ENCODE results near the gene BHLHA9.
A peak's percentile ranks its signal among the peaks of the same experiment; 100 is the strongest.

BHLHA9 gene

DNA sequence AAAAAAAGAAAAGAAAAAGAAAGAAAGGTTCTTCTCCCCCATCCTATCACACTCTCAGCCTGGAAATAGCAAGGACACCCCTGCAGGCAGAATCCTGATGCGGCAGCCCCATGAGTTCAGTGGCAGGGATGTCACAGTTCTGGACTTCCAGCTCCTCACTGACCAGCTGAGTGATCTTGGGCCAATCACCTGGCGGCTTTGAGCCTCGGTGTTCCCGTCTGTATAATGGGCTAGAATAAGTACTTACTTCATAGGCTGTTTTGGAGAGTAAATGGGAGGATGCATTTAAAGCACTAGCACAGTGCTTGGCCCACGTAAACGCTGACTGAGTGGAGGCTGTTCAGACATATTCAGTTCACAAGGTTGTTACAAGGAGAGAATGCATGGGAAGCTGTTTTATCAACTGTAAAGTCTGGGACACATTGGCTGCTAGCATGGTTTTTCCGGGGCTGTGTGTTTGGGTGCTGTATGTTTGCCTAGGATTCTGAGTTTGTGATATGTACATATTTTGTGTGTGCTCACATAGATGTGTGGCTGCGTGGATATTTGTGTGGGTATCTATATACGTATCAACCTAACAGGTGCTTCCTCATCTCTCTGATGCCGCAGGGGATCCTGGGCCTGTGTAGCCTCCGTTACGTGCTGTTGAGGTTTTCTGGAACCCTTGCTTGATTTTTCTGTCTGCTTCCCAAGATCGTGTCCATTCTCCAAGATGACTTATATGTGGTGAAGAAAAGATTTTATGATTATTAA is 3.4 kb downstream of the BHLHA9 start (continued):
- TF ChIP-seq, protein P1, sequence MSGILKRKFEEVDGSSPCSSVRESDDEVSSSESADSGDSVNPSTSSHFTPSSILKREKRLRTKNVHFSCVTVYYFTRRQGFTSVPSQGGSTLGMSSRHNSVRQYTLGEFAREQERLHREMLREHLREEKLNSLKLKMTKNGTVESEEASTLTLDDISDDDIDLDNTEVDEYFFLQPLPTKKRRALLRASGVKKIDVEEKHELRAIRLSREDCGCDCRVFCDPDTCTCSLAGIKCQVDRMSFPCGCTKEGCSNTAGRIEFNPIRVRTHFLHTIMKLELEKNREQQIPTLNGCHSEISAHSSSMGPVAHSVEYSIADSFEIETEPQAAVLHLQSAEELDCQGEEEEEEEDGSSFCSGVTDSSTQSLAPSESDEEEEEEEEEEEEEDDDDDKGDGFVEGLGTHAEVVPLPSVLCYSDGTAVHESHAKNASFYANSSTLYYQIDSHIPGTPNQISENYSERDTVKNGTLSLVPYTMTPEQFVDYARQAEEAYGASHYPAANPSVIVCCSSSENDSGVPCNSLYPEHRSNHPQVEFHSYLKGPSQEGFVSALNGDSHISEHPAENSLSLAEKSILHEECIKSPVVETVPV (CRISPR knock-in tag; IDR thresholded peaks at IDR 0.05): no peak
- TF ChIP-seq ZFP3 (CRISPR knock-in tag; IDR thresholded peaks at IDR 0.05): no peak

DNA sequence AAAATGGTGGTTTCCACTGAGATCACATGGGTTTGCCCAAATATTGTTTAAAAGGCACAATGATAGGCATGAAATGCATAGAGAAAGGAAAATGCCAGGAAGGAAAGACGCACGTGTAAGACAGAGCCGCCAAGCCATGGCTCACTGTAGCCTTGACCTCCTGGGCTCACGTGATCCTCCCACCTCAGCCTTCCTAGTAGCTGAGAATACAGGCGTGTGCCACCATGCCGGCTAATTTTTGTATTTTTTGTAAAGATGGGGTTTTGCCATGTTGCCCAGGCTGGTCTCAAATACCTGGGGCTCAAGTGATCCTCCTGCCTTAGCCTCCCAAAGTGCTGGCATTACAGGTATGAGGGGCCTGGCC is 4.0 kb downstream of the BHLHA9 start:
- ATAC-seq: no peak
- TF ChIP-seq SNAI2 (CRISPR knock-in tag; IDR thresholded peaks at IDR 0.05): no peak

DNA sequence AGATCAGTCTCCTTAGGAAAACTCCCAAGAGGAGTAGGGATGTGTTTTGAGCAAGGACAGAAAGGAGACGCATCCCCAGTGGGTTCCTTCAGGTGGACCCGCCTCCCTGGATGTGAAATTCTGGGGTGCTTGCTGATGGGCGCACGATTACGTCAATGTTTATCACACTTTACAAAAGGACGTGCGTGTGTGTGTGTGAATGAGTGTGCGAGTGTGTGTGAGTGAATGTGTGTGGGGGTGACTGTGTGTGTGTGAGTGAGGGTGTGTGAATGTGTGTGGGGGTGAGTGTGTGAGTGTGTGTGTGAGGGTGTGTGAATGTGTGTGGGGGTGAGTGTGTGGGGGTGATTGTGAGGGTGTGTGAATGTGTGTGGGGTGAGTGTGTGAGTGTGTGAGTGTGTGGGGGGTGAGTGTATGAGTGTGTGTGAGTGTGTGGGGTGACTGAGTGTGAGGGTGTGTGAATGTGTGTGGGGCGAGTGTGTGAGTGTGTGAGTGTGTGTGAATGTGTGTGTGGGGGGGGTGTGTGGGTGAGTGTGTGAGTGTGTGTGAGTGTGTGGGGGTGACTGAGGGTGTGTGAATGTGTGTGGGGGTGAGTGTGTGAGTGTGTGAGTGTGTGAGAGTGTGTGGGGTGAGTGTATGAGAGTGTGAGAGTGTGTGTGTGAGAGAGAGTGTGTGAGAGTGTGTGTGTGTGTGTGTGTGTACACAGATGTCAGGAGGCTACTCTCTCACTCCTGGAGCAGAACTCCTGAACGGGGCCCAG is 5.1 kb downstream of the BHLHA9 start:
- no peak for TF ChIP-seq ESRRG (CRISPR knock-in tag; IDR thresholded peaks at IDR 0.05)
- no peak for TF ChIP-seq TOX (CRISPR knock-in tag; IDR thresholded peaks at IDR 0.05; ENCODE audit: borderline replicate concordance)
- no peak for TF ChIP-seq BACH2 (CRISPR knock-in tag; IDR thresholded peaks at IDR 0.05; ENCODE audit: borderline replicate concordance)
- no peak for TF ChIP-seq ZNF565 (CRISPR knock-in tag; conservative IDR thresholded peaks at IDR 0.05; ENCODE audit: low read depth)
- TF ChIP-seq ISL1 (CRISPR knock-in tag; IDR thresholded peaks at IDR 0.05): no peak
- TF ChIP-seq, protein P2, sequence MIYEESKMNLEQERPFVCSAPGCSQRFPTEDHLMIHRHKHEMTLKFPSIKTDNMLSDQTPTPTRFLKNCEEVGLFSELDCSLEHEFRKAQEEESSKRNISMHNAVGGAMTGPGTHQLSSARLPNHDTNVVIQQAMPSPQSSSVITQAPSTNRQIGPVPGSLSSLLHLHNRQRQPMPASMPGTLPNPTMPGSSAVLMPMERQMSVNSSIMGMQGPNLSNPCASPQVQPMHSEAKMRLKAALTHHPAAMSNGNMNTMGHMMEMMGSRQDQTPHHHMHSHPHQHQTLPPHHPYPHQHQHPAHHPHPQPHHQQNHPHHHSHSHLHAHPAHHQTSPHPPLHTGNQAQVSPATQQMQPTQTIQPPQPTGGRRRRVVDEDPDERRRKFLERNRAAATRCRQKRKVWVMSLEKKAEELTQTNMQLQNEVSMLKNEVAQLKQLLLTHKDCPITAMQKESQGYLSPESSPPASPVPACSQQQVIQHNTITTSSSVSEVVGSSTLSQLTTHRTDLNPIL (CRISPR knock-in tag; IDR thresholded peaks at IDR 0.05; ENCODE audit: low read depth): no peak
- TF ChIP-seq ZFP3 (CRISPR knock-in tag; IDR thresholded peaks at IDR 0.05): no peak
- TF ChIP-seq, protein P3, sequence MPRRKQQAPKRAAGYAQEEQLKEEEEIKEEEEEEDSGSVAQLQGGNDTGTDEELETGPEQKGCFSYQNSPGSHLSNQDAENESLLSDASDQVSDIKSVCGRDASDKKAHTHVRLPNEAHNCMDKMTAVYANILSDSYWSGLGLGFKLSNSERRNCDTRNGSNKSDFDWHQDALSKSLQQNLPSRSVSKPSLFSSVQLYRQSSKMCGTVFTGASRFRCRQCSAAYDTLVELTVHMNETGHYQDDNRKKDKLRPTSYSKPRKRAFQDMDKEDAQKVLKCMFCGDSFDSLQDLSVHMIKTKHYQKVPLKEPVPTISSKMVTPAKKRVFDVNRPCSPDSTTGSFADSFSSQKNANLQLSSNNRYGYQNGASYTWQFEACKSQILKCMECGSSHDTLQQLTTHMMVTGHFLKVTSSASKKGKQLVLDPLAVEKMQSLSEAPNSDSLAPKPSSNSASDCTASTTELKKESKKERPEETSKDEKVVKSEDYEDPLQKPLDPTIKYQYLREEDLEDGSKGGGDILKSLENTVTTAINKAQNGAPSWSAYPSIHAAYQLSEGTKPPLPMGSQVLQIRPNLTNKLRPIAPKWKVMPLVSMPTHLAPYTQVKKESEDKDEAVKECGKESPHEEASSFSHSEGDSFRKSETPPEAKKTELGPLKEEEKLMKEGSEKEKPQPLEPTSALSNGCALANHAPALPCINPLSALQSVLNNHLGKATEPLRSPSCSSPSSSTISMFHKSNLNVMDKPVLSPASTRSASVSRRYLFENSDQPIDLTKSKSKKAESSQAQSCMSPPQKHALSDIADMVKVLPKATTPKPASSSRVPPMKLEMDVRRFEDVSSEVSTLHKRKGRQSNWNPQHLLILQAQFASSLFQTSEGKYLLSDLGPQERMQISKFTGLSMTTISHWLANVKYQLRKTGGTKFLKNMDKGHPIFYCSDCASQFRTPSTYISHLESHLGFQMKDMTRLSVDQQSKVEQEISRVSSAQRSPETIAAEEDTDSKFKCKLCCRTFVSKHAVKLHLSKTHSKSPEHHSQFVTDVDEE (CRISPR knock-in tag; IDR thresholded peaks at IDR 0.05): no peak
- ATAC-seq: no peak; the same call in 2 of the 3 replicates

DNA sequence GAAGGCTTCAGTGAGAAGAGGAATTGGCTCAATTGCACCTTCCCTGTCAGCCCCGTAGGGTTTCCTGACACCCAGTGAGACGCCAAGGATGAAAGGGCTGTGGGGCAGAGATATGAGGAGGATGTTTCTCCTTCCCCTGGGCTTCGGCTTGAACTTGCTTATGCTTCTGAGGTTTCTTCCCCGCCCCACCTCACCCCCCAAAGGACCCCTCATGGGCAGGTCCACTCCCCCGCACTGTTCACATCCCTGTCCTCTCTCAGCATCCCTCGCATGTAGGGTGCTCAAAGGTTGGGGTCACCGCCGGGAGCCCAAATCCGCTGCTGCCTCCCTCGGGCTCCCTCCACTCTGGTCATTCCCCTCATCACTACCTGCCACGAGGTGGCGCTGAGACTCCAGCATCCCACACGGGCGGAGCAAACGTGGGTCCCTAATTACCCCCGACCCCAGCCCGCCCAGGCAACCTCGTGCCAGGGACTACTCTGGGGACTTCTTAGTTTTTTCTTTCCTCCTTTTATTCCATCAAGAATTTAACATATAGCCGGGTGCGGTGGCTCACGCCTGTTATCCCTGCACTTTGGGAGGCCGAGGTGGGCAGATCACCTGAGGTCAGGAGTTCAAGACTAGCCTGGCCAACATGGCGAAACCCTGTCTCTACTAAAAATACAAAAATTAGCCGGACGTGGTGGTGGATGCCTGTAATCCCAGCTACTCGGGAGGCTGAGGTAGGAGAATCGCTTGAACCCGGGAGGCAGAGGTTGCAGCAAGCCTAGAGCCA is 5.9 kb downstream of the BHLHA9 start:
- TF ChIP-seq ZNF565 (CRISPR knock-in tag; conservative IDR thresholded peaks at IDR 0.05; ENCODE audit: low read depth) (no peak), ZC3H10 (CRISPR knock-in tag; IDR thresholded peaks at IDR 0.05) (no peak), ZFP30 (CRISPR knock-in tag; IDR thresholded peaks at IDR 0.05) (no peak), ISL1 (CRISPR knock-in tag; IDR thresholded peaks at IDR 0.05) (no peak), PPARA (CRISPR knock-in tag; IDR thresholded peaks at IDR 0.05; ENCODE audit: borderline replicate concordance) (no peak), RARB (CRISPR knock-in tag; IDR thresholded peaks at IDR 0.05) (no peak), GLIS3 (CRISPR knock-in tag; IDR thresholded peaks at IDR 0.05) (no peak), ZNF70 (CRISPR knock-in tag; IDR thresholded peaks at IDR 0.05) (no peak), BACH2 (CRISPR knock-in tag; IDR thresholded peaks at IDR 0.05; ENCODE audit: borderline replicate concordance) (no peak), TOX (CRISPR knock-in tag; IDR thresholded peaks at IDR 0.05; ENCODE audit: borderline replicate concordance) (no peak), ESRRG (CRISPR knock-in tag; IDR thresholded peaks at IDR 0.05) (no peak), OSR1 (CRISPR knock-in tag; IDR thresholded peaks at IDR 0.05) (no peak)
- TF ChIP-seq, protein P3 (CRISPR knock-in tag; IDR thresholded peaks at IDR 0.05): no peak
- TF ChIP-seq, protein P2 (CRISPR knock-in tag; IDR thresholded peaks at IDR 0.05; ENCODE audit: low read depth): no peak
- peak; percentile 86 for ATAC-seq

All from SK-N-SH treated with all-trans-retinoic acid at 6 μM for 48 hours (cell line).